Measurements from ENCODE around the gene AGBL3. TPM values are rescaled to one million over a fixed set of nuclear protein-coding genes. Genes with fewer than 3 reads are reported as not detected.
A peak's percentile ranks its signal among the peaks of the same experiment; 100 is the strongest.

Gene AGBL3
- total RNA-seq, 4 donors from 2014 or later = 0.29 to 12.5 (median 5.3) TPM

GRCh38 chr7:135150072-135150782, 163.9 kb downstream of the AGBL3 start:
- no peak for TF ChIP-seq CTCF (IDR thresholded peaks at IDR 0.05)
- no peak for TF ChIP-seq POLR2A (IDR thresholded peaks at IDR 0.05)
- no peaks in the 10 kb centered on the region for H3K36me3 ChIP-seq
- H3K27ac ChIP-seq = peak overlapping the region; percentile 94 to 99
- no peak for DNase-seq
- no peaks in the 10 kb centered on the region for H3K4me1 ChIP-seq
- no peaks in the 10 kb centered on the region for H3K9me3 ChIP-seq
- H3K27me3 ChIP-seq = no peaks in the 10 kb centered on the region
- H3K4me3 ChIP-seq = no peak overlapping the region
- intact Hi-C loops (cut with DNase I; ENCODE audit: low total_unique reads) = no loop called here

GRCh38 chr7:135151132-135151531, 164.8 kb downstream of the AGBL3 start:
- intact Hi-C loops (cut with DNase I; ENCODE audit: low total_unique reads) = no loop called here
- no peak for TF ChIP-seq CTCF (IDR thresholded peaks at IDR 0.05)
- no peak for TF ChIP-seq POLR2A (IDR thresholded peaks at IDR 0.05)
- DNase-seq = no peak
- Histone ChIP-seq H3K9me3 (no peaks in the 10 kb centered on the region), H3K4me1 (no peaks in the 10 kb centered on the region), H3K4me3 (no peak overlapping the region), H3K27ac (peak overlapping the region; percentile 94 to 99), H3K36me3 (no peaks in the 10 kb centered on the region), H3K27me3 (no peaks in the 10 kb centered on the region)

GRCh38 chr7:135151533-135151932, 165.2 kb downstream of the AGBL3 start:
- intact Hi-C loops (cut with DNase I; ENCODE audit: low total_unique reads) = no loop called here
- no peak for DNase-seq
- Histone ChIP-seq H3K27ac (peak overlapping the region in 1 of 2 donors; percentile 99), H3K9me3 (no peaks in the 10 kb centered on the region), H3K4me1 (no peaks in the 10 kb centered on the region), H3K36me3 (no peaks in the 10 kb centered on the region), H3K4me3 (no peak overlapping the region), H3K27me3 (no peaks in the 10 kb centered on the region)
- no peak for TF ChIP-seq CTCF (IDR thresholded peaks at IDR 0.05)
- TF ChIP-seq POLR2A (IDR thresholded peaks at IDR 0.05) = no peak

GRCh38 chr7:135152442-135152841, 166.1 kb downstream of the AGBL3 start:
- Histone ChIP-seq H3K27ac (no peak overlapping the region), H3K27me3 (no peaks in the 10 kb centered on the region)

More at GRCh38 chr7:135152442-135152841, 166.1 kb downstream of the AGBL3 start:
- Histone ChIP-seq H3K36me3 (no peaks in the 10 kb centered on the region), H3K4me1 (no peaks in the 10 kb centered on the region), H3K9me3 (no peaks in the 10 kb centered on the region), H3K4me3 (no peak overlapping the region)
- DNase-seq = no peak
- intact Hi-C loops (cut with DNase I; ENCODE audit: low total_unique reads) = no loop called here
- TF ChIP-seq CTCF (IDR thresholded peaks at IDR 0.05) (no peak), POLR2A (IDR thresholded peaks at IDR 0.05) (no peak)

All from uterus (tissue), 4 donors.